HG02938 (cell line): ENCODE results near the gene PIAS1.

ENCODE experiments used
- ATAC-seq: cut with Tn5 transposase; IDR thresholded peaks from one replicate; pipeline ENCODE4 v1.9.1; 2021; ENCODE audit warnings: mild to moderate bottlenecking, moderate library complexity; ENCODE audit not compliant: unreplicated experiment

Gene PIAS1

DNA sequence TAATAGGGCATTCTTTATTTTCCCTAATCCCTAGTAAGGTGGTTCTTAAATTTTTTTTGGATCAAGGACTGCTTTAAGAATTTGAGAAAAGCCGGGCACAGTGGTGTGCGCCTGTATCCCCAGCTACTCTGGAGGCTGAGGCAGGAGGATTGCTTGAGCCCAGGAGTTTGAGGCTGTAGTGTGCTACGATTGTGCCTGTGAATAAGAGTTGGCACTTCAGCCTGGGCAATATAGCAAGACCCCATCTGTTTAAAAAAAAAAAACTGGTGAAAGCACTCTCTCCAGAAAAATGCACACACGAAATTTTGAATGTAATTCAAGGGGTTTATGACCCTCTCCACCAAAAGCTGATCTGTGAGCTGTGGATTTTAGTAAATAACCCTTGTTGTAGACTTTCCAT is 119.0 kb downstream of the PIAS1 start:
- ATAC-seq: no peak

DNA sequence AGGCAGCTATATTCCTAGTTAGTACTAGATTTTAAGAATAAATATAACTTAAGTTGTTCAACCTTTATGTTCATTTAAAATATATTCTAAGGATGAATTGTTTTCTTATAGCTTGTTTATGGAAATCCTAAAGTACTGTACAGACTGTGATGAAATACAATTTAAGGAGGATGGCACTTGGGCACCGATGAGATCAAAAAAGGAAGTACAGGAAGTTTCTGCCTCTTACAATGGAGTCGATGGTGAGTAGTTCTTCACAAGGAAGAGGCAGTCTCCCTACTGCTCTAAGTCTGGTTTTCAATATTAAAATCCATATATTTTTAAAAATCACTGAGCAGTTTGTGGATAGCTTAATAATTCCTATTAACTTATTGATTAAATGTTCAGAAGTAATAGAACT is 121.4 kb downstream of the PIAS1 start:
- ATAC-seq: no peak

DNA sequence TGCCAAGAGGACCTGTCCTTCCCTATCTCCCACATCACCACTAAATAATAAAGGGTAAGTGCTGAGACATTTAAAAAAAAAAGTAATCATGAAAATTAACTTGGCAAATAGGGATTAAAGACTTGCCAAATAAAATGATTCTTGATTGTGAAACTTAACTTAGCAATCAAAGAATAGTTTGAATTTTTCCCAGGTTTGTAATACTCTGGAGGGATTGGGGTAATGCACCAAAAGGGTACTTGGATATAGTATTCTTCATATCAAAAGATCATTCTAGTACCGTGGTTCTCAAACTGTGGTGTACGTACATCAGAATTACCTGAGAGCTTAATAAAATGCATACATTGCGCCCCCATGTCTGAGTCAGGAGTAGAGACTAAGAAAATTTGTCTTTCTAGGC is 122.5 kb downstream of the PIAS1 start:
- no peak for ATAC-seq

DNA sequence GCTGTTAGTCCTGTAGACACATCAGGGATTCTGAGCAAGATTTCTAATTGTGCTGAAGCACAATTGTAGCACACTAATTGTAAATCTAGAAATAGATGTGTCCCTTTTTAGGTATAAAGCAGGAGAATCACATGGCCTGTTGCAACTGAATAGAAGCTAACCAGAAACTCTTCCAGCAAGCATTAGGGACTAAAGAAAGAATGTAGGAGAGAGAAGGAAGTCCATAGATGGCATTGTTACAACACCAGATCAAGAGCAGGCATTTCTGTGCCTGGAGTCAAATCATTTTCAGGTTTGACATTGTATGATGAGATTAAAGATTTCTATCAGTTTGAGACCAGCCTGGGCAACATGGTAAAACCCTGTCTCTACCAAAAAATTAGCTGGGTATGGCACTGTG is 123.6 kb downstream of the PIAS1 start:
- no peak for ATAC-seq

DNA sequence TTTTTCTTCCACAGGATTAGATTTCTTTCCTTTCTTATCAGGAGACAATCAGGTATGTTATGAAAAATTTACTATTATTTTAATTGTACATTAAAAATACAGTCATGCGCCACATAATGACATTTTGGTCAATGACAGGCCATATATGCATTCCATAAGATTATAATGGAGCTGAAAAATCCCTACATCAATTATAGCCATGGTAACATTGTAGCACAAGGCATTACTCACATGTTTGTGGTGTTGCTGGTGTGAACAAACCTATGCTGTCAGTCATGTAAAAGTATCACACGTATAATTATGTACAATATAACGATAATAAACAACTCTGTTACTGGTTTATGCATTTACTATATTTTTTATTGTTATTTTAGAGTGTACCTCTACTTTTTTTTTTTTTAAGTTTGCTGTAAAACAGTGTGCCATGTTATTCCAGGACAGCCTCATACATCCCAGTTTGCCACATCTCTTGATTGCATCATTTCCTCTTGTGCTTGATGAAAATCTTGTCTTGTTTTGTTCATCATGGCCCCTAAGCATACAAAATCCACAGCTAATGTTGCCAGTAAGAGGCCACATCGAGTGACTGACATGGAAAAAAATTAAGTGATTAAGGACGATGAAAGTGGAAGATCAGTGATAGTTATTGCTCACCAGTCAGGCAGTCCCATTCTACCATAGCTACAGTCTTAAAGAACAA is 129.7 kb downstream of the PIAS1 start:
- ATAC-seq: no peak

DNA sequence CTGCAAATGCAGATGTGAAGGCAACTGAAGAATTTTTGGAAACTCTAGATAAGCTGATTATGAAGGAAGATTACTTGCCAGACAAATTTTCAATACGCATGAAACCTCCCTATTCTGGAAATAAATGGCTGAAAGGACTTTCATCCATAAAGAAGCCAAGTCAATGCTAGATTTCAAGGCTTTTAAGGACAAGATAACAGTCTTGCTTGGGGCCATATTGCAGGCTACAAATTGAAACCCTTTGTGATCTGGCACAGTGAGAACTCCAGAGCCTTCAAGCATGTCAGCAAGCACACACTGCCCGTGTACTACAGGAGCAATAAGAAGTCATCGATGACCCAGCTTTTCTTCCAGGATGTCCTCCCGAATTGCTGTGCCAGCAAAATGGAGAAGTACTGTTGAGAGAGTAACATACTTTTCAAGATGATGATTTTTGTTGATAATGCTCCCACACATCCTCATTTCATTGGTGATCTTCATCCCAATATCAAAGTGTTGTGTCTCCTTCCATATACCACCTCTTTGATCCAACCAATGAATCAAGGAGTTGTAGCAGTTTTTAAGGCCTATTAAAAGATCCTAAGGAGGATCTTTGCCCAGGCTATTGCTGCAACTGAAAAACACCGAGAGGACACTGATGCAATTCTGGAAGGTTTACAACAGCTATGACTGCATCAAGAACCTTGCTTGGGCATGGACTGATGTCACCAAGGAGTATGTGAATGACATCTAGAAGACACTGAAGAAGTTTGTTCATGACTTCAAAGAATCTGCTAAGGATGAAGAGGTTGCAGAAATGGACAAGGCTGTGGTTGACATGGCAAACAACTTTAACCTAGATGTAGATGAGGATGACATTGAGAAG is 130.7 kb downstream of the PIAS1 start:
- no peak for ATAC-seq

DNA sequence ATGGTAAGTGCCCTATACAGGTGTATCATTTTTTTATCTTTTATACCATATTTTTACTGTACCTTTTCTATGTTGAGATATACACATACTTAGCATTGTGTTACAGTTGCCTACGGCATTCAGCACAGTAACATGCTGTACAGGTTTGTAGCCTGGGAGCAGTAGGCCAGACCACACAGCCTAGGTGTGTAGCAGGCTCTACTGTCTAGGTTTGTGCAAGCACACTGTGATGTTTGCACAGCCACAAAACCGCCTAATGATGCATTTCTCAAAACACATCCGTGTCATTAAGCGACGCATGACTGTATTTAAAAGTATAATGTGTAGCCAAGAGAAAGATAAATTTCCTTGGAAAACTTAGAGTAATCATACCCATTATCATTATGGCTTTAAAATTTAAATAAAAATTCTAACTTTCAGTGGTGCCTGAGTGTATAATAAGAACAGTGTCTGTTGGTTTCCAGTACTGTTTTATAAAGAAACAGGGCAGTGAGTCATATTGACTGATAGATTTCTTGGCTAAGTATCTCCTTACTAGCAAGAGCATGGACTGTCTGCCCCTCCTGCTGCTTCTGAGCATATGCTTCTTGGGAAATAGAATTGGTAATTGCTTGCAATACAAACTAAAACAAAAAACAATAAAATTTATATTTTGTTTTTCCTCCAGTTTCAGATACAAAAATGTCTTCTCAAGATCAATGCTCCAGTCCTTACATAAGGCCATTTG is 132.7 kb downstream of the PIAS1 start:
- no peak for ATAC-seq

DNA sequence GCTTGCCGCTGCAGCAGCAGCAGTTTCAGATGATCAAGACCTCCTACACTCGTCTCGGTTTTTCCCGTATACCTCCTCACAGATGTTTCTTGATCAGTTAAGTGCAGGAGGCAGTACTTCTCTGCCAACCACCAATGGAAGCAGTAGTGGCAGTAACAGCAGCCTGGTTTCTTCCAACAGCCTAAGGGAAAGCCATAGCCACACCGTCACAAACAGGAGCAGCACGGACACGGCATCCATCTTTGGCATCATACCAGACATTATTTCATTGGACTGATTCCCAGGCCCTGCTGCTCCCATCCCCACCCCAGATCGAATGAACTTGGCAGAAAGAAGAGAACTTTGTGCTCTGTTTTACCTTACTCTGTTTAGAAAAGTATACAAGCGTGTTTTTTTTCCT is 133.4 kb downstream of the PIAS1 start:
- no peak for ATAC-seq

DNA sequence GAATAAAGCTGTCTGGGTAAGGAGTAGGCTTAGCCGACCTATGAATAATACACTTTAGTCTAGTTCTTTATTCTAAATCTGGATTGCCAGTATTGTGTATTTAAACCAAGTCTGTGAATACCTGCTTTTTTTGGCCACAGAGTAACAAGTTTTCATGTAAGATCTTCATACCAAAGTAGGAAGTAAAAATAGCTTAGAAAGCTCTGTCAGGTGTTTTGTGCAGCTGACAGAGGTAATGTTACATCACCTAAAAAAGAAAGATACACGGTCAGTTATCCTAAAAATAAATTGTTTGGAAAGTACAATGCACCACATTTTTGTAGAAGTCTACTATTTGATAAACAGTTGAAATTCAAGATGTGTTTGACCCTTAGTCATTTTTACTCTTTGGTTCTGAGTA is 134.5 kb downstream of the PIAS1 start:
- no peak for ATAC-seq

DNA sequence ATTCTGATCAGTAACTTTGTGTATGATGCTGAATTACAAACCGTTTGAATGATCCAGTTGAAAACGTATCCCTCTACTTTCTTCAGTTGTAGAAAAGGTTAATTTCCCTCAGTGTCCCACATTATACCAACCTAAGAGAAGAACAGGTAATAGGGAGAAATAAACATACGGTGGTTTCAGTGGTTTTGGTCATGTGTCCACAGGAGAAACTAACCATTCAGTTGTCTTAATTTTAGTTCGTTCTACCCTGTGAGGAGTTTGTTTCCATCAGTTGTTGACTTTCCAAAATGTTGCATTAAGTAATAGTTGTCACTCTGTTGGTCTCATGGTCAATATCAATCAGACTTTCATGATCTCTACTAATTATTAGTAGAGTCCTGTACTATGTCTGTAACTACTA is 135.9 kb downstream of the PIAS1 start:
- no peak for ATAC-seq

DNA sequence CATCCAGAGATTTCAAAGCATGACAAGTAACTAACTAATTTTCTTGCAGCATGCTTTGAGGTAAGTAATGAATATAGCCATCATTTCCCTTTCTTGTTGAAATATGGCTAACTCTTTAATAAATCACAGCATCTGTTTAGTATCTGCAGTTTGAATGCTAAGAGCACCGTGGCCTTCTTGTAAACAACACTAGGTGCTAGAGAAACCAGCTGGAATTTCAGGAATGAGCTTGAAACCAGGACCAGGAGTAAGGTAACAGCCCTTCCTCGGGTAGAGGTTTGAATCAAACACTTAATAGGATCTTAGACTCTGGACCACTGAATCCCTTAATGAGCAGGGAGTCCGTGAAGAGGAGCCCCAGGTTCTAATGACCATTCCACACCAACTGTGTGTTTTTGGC is 137.4 kb downstream of the PIAS1 start:
- no peak for ATAC-seq

DNA sequence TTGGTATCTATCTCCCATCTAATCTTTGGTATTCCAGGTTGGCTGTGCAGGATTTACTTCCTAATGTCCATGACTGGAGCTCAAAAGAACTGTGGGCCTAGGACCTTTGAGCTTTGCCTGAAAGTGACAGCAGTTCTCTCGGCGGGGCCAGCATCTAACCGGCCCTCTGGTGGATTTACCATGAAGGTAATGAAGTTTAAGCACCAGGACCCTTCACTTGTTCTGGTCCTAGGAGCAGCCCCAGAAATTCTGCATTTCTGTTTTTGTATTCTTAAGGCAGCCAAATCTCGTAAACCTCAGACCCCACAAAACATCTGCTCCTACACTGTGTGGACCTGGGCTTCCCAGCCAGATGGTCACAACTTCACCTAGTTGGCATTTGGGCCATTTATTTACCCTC is 138.0 kb downstream of the PIAS1 start:
- ATAC-seq: no peak

DNA sequence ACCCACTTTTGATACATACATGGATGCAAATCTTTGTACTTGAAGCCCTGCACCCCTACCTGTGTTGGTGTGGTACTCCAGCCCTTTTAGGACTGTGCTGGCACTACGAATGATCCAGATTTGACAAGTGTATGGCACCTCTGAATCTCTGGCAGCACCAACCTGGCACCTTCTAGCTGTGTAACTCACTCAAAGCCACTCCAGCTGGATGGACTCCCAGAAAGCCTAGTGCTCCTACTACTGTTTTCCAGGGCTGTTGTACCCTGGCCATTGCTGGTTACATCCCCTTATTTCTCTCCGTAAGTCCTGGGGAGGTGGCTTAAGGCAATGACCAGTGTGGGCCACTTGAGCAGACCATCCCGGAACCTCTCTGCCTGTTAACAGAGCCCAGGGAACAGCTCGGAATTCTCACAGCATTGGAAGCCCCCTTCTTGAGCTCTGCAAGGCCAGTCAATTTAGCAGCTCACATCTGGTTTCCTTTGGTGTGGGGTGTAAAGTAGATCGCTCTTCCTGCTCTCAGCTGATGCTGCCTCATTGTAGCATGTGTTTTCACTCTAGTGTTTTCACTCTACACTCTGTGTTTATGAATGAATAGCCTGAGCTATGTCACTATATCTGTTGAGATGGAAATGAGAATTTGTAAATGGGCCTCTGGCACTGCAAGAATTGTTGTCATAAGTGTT is 138.8 kb downstream of the PIAS1 start:
- ATAC-seq: no peak

DNA sequence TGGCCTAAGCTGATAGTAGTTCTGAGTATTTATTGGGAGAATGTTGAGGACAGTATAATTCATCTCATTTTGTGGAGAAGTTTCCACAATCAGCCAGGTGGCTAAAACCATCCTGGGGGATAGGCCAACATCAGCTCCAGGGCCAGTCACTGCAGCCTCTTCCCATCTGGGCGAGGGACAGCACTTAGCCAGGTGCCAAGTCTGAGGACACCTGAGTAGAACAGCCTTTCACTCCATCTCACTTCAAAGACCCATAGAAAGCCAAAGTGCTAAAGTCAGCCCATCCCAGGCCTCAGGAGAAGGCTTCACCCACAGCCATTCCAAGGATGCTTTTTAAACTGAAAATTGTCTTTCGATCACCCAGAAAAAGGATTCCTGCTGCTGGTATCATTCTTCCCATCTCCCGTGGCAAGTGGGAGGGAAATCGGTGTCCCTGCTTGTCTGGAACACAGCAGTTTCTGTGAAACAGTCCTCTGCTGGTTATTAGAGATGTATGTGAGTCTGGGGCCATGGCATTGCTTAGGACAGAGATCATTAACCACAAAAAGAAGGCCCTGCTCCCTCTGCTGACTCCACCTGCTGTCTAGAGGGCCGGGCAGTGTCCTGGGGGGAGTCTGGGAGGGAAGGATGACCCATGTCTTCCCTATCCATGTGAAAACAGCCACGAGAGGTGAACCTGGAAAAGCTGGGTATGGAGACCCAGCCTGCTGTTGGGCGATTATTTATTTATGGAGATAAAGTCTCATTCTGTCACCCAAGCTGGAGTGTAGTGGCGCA is 141.4 kb downstream of the PIAS1 start:
- no peak for ATAC-seq

DNA sequence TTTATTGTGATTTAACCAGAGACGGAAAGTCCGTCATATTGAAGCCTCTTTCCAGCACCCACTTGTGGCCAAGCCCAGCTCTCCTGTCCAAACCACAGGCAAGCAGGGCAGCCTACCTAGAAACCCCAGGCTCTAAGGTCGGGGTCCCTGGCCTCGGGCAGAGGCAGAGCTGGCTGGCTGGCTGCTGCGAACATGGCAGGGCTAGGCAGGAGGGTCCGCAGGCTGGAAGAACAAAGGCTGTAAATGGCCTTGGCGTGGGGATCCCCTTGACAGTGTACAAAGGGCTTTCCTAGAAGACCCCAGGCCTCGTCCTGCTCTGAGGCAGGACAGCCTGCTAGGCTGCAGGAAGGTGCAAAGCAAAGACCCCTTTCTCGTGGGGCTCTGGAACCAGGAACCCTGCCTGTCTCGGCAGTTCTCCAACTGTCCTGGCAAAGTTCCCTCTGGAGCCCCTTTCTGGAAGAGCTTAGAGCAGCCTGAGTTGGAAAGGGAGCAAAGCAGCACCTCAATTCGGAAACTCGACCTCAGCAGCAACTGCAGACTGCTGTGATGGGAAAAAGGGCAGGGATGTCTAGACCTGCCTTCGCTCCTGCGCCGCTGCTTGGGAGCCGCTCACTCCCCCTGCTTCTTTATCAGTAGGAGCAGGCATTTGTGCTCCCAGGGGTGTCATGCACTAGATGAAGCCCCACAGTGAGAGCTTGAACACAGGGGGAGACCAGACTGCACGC is 142.5 kb downstream of the PIAS1 start:
- ATAC-seq: no peak

DNA sequence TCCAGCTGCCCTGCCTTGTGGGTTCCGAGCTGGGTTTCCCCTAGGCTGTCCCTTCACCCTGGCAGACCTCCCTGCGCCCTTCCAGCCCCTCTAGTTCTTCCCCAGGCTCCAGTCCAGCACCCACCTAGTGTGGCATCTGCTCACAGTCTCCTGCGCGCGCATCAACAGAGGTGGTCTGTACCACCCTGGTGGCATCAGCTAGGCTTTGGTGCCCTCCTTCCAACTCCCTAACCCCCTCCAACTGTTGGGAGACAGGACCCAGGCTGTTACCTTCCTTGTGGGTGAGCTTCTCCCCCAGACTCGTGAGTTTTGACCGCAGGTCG is 143.0 kb downstream of the PIAS1 start:
- ATAC-seq: no peak

DNA sequence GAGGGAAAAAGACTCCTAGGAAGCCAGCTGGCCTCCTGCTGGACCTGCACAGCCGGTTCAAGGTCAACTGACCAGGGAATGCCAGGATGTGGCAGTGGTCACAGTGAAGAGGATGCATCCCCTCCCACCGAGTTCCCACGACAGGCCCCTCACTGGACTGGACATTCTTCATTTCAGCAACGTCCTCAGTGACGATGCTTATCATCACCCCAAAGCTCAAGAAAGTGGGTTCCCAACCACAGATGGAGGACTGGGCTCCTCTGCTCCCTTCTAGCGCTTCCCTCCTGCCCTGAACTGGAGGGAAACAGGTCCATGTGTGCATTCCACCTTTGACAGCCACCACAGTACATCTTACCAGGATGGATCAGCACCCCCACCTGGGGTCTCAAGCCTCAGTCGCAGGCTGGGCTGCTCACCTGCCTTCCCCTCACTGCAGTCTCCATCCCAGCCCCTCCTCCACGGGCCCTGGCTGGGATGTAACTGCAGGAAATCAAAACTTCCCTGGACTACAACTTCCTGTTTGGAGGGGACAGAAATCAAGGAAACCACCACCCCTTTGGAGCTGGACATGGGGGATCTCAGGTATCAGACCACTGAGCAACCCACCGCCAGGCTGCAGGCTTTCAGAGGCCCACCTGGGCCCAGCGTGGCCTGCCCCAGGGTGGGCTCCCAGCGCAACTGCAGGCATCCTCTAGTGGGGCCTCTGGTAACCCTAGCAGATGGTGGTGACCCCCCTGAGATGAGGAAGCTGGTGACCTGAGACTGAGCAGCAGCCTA is 143.7 kb downstream of the PIAS1 start:
- ATAC-seq: no peak

DNA sequence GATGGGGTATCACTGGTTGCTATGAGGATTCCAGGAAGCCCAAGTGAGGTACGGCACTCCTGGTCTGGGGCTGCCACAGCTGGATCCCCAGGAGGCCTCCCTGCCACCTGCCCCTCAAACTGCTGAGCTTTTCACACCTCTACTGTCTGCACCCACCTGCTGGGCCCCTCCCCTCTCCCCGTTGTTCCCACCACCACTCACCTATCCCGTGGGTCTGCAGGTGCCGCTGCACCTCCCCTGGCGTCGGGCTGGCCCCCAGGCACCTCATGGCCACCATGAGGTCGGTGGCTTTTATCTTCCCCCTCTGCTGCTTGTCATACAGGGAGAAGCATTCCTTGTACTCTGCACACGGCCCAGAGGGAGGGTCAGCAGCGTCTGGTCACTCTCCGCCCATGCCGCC is 145.2 kb downstream of the PIAS1 start:
- no peak for ATAC-seq
